ENCODE results near the gene RASSF5. TPM values are rescaled to one million over a fixed set of nuclear protein-coding genes. Genes with fewer than 3 reads are reported as not detected.

Gene RASSF5
- total and polyA plus RNA-seq, 9 of the 15 experiments (the other 6 are each of a cell fraction or from before 2014, with no cell fraction given) = 6.1 to 41.0 (median 25.2) TPM

GRCh38 chr1:206507284-206508129 is at the start of gene RASSF5 (continued):
- TF ChIP-seq, protein P1, sequence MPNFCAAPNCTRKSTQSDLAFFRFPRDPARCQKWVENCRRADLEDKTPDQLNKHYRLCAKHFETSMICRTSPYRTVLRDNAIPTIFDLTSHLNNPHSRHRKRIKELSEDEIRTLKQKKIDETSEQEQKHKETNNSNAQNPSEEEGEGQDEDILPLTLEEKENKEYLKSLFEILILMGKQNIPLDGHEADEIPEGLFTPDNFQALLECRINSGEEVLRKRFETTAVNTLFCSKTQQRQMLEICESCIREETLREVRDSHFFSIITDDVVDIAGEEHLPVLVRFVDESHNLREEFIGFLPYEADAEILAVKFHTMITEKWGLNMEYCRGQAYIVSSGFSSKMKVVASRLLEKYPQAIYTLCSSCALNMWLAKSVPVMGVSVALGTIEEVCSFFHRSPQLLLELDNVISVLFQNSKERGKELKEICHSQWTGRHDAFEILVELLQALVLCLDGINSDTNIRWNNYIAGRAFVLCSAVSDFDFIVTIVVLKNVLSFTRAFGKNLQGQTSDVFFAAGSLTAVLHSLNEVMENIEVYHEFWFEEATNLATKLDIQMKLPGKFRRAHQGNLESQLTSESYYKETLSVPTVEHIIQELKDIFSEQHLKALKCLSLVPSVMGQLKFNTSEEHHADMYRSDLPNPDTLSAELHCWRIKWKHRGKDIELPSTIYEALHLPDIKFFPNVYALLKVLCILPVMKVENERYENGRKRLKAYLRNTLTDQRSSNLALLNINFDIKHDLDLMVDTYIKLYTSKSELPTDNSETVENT (CRISPR knock-in tag; IDR thresholded peaks at IDR 0.05) = no peak
- TF ChIP-seq, protein P2, sequence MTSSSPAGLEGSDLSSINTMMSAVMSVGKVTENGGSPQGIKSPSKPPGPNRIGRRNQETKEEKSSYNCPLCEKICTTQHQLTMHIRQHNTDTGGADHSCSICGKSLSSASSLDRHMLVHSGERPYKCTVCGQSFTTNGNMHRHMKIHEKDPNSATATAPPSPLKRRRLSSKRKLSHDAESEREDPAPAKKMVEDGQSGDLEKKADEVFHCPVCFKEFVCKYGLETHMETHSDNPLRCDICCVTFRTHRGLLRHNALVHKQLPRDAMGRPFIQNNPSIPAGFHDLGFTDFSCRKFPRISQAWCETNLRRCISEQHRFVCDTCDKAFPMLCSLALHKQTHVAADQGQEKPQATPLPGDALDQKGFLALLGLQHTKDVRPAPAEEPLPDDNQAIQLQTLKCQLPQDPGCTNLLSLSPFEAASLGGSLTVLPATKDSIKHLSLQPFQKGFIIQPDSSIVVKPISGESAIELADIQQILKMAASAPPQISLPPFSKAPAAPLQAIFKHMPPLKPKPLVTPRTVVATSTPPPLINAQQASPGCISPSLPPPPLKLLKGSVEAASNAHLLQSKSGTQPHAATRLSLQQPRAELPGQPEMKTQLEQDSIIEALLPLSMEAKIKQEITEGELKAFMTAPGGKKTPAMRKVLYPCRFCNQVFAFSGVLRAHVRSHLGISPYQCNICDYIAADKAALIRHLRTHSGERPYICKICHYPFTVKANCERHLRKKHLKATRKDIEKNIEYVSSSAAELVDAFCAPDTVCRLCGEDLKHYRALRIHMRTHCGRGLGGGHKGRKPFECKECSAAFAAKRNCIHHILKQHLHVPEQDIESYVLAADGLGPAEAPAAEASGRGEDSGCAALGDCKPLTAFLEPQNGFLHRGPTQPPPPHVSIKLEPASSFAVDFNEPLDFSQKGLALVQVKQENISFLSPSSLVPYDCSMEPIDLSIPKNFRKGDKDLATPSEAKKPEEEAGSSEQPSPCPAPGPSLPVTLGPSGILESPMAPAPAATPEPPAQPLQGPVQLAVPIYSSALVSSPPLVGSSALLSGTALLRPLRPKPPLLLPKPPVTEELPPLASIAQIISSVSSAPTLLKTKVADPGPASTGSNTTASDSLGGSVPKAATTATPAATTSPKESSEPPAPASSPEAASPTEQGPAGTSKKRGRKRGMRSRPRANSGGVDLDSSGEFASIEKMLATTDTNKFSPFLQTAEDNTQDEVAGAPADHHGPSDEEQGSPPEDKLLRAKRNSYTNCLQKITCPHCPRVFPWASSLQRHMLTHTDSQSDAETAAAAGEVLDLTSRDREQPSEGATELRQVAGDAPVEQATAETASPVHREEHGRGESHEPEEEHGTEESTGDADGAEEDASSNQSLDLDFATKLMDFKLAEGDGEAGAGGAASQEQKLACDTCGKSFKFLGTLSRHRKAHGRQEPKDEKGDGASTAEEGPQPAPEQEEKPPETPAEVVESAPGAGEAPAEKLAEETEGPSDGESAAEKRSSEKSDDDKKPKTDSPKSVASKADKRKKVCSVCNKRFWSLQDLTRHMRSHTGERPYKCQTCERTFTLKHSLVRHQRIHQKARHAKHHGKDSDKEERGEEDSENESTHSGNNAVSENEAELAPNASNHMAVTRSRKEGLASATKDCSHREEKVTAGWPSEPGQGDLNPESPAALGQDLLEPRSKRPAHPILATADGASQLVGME (CRISPR knock-in tag; IDR thresholded peaks at IDR 0.05) = peak; percentile 51; the same call in 1 of the 2 replicates
- TF ChIP-seq ARID2 (IDR thresholded peaks at IDR 0.05) (no peak), ZNF282 (CRISPR knock-in tag; IDR thresholded peaks at IDR 0.05) (no peak; the same call in 1 of the 2 replicates), POLR2AphosphoS5 (IDR thresholded peaks at IDR 0.05; ENCODE audit: control insufficient read depth, insufficient read depth, low read depth, low read length) (no peak), ZFP91 (CRISPR knock-in tag; IDR thresholded peaks at IDR 0.05) (peak; percentile 93), ZNF224 (CRISPR knock-in tag; IDR thresholded peaks at IDR 0.05) (no peak), NFRKB (IDR thresholded peaks at IDR 0.05; ENCODE audit: low read depth) (no peak), ZNF695 (CRISPR knock-in tag; IDR thresholded peaks at IDR 0.05) (no peak)
- TF ChIP-seq, protein P3, sequence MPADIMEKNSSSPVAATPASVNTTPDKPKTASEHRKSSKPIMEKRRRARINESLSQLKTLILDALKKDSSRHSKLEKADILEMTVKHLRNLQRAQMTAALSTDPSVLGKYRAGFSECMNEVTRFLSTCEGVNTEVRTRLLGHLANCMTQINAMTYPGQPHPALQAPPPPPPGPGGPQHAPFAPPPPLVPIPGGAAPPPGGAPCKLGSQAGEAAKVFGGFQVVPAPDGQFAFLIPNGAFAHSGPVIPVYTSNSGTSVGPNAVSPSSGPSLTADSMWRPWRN (IDR thresholded peaks at IDR 0.05; ENCODE audit: low read depth) = no peak
- TF ChIP-seq, protein P4, sequence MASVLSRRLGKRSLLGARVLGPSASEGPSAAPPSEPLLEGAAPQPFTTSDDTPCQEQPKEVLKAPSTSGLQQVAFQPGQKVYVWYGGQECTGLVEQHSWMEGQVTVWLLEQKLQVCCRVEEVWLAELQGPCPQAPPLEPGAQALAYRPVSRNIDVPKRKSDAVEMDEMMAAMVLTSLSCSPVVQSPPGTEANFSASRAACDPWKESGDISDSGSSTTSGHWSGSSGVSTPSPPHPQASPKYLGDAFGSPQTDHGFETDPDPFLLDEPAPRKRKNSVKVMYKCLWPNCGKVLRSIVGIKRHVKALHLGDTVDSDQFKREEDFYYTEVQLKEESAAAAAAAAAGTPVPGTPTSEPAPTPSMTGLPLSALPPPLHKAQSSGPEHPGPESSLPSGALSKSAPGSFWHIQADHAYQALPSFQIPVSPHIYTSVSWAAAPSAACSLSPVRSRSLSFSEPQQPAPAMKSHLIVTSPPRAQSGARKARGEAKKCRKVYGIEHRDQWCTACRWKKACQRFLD (CRISPR knock-in tag; IDR thresholded peaks at IDR 0.05) = peak; percentile 56; the same call in 1 of the 2 replicates

Data from K562 (cell line).